Hematopoietic multipotent progenitor cell treated with erythropoietin and hydrocortisone succinate and interleukin-3 and kit ligand, for 6 days (in vitro differentiated cells): ENCODE measurements around the gene SERINC3.

Experiments used
- DNase-seq: peaks from one replicate; pipeline ENCODE4 v3.0.0-alpha.2; 2015

SERINC3 gene

DNA sequence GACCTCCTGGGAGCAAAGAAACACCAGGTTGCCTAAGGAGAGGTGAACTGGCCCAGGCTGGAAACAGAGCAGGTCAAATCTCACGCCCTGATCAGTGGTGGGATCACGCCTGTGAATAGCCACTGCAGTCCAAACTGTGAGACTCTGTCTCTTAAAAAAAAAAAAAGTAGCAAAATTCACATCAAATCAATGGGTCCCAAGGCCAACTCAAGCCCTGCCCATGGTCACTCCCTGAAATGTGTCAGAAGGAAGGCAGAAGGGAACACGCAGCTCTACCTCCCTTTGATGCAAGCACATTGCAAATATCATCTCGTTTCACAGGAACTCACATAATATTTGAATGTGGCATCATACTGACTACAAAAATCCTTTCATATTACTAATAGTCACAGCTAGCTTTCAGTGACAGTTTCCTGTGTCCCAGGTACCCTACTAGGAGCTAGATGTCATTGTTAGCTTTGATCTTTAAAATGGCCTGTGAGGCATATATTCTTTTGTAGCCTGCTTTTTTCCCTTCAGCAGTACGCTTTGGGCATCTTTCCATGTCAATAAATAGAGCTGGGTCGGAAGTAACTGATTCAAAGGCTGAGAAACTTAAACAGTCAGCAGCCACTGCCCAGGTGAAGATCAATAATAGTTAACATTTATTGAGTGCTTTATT, 60.6 kb downstream of the SERINC3 start:
- DNase-seq = no peak

DNA sequence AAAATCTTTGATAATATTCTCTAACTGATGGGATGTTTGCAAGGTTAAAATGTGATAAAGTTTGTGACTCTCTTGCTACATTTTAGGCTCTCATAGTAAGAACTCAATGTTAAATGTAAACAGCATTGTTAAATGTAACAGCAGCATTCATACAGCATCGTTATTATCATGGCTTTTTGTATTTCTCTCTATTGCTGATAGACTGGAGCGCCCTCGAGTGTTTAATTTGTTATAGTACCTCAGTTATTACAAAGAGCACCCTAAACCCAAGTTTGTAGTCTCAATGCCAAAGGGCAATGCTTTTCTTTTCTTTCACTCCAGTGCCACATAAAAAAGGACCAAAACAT, 61.1 kb downstream of the SERINC3 start:
- DNase-seq = peak; percentile 91

- peak; percentile 87 for DNase-seq
Observed at GRCh38 chr20:44459271-44459670, 62.6 kb downstream of the SERINC3 start.

DNA sequence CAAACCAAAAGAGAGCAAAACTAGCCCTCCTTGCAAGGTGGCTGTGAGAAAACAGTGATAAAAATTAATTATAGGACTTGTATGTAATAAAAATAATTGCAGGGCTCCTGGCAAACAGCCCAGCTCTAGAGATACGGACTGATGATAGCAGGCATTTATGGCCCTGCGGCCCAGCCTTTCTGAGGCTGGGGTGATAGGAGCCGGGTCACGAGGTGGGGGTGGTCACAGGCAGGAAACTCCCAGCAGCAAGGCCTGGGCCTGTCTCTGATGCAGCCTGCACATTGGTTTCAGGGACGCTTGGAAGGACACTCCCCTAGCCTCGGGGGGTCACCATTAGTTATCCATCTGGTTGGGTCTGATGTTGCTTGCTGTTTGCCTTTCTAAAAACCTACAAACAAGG, 64.9 kb downstream of the SERINC3 start:
- peak; percentile 92 for DNase-seq

- no peak for DNase-seq
Observed at GRCh38 chr20:44456611-44457010, 65.3 kb downstream of the SERINC3 start.

DNA sequence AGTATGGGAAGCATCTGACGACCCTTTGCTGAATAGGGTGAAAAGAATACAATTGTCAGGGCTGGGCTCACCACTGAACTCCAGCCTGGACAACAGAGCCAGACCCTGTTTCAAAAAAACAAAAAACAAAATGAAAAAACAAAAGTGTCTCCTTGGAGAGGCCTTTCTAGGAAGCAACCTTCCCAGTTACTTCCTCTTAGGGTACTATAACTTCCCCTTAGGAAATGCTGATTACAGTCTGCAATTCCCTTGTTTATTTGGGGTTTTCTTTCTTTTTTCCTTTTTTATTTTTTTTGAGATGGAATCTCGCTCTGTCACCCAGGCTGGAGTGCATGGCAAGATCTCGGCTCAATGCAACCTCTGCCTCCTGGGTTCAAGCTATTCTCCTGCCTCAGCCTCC, 66.7 kb downstream of the SERINC3 start:
- no peak for DNase-seq

- peak; percentile 43 for DNase-seq
Observed at GRCh38 chr20:44454306-44454963, 67.4 kb downstream of the SERINC3 start.

DNA sequence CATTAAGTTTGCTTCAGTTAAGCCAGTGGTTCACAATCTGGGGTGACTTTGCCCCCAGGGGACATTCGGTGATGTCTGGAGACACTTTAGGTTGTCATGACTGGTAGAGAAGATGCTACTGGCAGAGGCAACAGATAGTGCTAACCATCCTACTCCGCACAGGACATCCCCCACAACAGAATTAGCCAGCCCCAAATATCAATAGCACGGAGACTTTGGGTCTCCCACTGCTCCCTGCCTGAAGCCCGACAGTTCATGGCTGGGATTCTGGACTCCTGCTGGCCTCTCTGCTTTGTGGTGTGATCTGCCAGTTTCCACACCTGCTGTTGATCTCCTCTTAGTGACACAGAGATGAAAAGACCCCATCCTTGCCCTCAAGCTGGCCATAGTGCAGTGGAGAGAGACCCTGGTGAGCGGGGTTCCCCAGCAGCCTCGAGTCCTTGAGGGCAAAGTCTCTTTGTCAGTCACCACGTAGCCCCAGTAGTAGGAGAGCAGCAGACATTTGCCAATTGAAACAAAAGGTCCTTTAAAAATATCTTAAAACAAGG, 70.9 kb downstream of the SERINC3 start:
- DNase-seq = no peak

DNA sequence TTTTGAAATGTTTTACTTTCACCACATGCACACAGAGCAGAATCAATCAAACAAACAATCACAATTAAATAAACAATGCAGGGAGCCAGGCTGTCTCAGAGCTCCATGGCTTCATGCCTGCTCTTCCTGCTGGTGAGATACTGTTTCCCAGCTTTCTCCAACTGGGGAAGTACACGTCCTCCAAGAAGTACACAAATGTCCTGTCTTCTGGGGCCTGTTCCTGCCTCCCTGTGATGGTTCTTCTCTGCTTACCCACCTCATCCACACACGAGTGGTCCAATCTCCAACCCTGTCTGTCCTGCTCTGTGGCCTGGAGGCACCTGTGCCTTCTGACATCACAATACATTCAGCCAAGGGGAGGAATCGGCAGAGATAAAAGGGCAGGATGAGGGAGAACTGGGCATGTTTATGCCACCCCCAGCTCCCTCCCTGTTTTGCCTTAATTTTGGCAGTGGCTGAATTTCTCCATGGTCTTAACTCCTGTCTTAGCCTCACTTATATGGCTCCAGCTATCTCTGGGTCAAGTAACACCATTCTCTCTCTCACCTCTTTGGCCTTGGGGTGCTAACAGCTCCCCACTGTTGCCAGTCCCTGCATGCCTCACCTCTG, 71.5 kb downstream of the SERINC3 start:
- no peak for DNase-seq

- DNase-seq = no peak
Observed at GRCh38 chr20:44449864-44450263, 72.0 kb downstream of the SERINC3 start.

DNA sequence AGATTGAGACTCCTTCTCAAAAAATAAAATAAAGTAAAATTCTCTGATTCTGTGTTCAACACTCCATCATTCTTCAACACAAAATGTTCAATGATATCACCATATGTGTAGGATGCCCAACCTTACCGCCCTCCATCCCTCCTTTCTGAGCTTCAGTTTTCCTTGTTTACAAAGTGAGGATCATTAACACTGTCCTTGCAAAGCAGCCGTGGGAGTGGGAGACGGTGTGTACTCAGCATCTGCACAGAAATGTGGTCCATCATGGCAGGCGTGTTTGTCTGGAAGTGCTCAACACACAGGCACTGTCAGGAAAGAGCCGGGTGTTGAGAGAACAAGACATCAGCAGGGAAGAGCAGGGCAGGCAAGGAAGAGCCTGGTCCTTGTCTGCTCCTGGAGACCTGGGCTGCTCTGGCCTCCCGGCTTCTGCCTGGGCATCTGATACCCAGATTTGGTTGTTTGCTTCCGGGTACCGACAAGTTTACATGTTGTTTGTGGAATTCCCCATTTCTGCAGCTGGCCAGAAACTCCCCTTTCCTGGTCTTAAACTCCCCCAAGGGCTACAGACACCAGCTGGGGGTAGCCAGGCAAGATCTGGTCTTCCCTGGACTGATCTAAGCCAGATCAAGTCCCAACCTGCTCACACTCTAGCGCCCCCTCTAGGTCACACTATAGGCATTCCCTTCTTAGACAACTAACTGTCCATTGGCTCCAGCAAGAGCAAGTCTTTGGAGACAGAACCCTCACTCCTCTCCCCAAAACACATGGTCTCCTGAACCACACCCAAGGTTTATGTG, 72.9 kb downstream of the SERINC3 start:
- peak; percentile 70 for DNase-seq

- DNase-seq = no peak
Observed at GRCh38 chr20:44447827-44448419, 73.9 kb downstream of the SERINC3 start.
